GM18951 (cell line): ENCODE measurements around the gene RESP18.
"Not testable (repeated sequence)": the region's sequence is repeated elsewhere in the genome, so short reads cannot be mapped to it uniquely, and the experiment has no call there.

Source experiments
- POLR2A ChIP-seq: IDR thresholded peaks from 4 replicates; pipeline ENCODE4 v1.6.1; 2011; ENCODE audit warnings: mild to moderate bottlenecking; ENCODE audit not compliant: insufficient read length, insufficient read depth; ENCODE audit errors: extremely low read depth
- in situ Hi-C: fragments of 300-500 bp; cut with MboI; formaldehyde crosslinking; loops from one replicate; pipeline ENCODE4 v1.12.0; 2022; ENCODE audit warnings: low sequenced_read_pairs, mixed read lengths, inconsistent platforms; ENCODE audit not compliant: unreplicated experiment

Gene RESP18

DNA sequence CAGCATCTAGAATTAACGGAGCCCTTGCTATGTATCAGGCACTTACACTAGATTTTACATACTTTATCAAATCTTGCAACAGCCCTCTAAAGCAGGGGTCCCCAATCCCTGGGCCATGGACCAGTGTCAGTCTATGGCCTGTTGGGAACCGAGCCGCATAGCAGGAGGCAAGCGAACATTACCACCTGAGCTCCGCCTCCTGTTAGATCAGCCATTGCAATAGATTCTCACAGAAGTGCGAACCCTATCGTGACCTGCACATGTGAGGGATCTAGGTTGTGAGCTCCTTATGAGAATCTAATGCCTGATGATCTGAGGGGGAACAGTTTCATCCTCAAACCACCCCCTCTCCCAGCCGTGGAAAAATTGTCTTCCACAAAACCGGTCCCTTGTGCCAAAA, 39.9 kb downstream of the RESP18 start:
- in situ Hi-C loops = no loop called here
- no peak for TF ChIP-seq POLR2A

DNA sequence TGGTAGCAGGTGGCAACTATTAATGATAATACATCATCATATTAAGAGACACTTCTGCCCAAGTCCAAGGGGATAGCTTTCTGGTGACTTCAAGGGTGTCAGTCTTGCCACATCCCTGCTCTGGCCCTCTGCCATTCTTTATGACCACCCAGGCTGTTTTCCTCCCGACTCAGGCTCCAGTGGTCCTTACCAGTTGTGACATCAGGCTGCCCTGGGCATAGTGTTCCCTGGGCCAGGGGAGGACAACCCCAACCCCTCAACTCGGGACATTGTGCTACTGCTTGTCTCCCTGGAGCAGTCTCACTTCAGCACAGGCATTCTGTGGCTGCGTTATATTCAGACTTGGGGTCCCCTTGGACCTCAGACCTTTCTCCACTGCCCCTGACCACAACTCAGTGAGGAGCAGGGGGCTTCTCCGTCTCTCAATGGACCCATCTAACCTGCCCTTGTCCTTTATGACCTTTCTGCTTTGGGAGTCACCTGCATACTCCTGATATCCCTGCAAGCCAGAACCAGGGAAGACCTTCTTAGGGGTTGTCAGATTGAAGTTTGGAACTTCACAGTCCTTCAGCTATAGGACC, 40.5 kb downstream of the RESP18 start:
- in situ Hi-C loops = no loop called here

GRCh38 chr2:219291394-219291793, 41.1 kb downstream of the RESP18 start:
- in situ Hi-C loops = no loop called here
- TF ChIP-seq POLR2A = no peak

More for the DNA sequence above, 40.5 kb downstream of the RESP18 start:
- TF ChIP-seq POLR2A = no peak

GRCh38 chr2:219290381-219291171, 42.0 kb downstream of the RESP18 start:
- TF ChIP-seq POLR2A = no peak
- in situ Hi-C loops = no loop called here

GRCh38 chr2:219289537-219290361, 42.8 kb downstream of the RESP18 start:
- TF ChIP-seq POLR2A = no peak

GRCh38 chr2:219289195-219289536, 43.4 kb downstream of the RESP18 start:
- in situ Hi-C loops = no loop called here
- TF ChIP-seq POLR2A = no peak

More at GRCh38 chr2:219289537-219290361, 42.8 kb downstream of the RESP18 start:
- in situ Hi-C loops = no loop called here

- TF ChIP-seq POLR2A = no peak
- in situ Hi-C loops = no loop called here
These were observed 44.8 kb downstream of the RESP18 start for GRCh38 chr2:219287580-219288265.

DNA sequence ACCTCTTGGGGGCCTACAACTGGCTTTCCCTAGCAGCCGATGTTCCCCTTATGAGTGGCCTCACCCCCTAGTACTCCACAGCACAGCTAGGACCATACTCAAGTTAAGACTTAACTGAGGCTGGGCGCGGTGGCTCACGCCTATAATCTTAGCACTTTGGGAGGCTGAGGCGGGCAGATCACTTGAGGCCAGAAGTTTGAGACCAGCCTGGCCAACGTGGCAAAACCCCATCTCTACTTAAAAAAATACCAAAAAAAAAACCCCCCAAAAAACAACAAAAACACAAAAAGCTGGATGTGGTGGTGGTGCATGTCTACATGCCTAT, 45.5 kb downstream of the RESP18 start:
- in situ Hi-C loops = not testable (repeated sequence)

- no peak for TF ChIP-seq POLR2A
- in situ Hi-C loops = no loop called here
These were observed 46.0 kb downstream of the RESP18 start for GRCh38 chr2:219286436-219287115.

GRCh38 chr2:219285894-219286425, 46.6 kb downstream of the RESP18 start:
- in situ Hi-C loops = no loop called here
- TF ChIP-seq POLR2A = no peak

GRCh38 chr2:219285373-219285735, 47.2 kb downstream of the RESP18 start:
- TF ChIP-seq POLR2A = no peak

GRCh38 chr2:219284501-219285372, 47.8 kb downstream of the RESP18 start:
- no peak for TF ChIP-seq POLR2A
- in situ Hi-C loops = no loop called here

More at GRCh38 chr2:219285373-219285735, 47.2 kb downstream of the RESP18 start:
- in situ Hi-C loops = no loop called here
